Cardiac fibroblast (primary cell): ENCODE measurements around the gene TPH2.

Experiments used
- DNase-seq, 2 donors: peaks; one replicate each; pipeline versions ENCODE4 v3.0.0 to v3.0.0-alpha.2; 2010; ENCODE audit warnings: low read depth in 2 of 2
- H3K4me3 ChIP-seq, 2 donors: replicated peaks in 1 of 2; 1 replicate in 1 of 2; 2 replicates in 1 of 2; pipeline ENCODE4 v1.5.1; 2011; ENCODE audit warnings: low read depth in 2 of 2, low read length in 2 of 2, mild to moderate bottlenecking in 2 of 2, moderate library complexity in 1 of 2
- CTCF ChIP-seq: IDR thresholded peaks from one replicate; pipeline ENCODE4 v1.5.1; 2011; ENCODE audit warnings: low read depth, mild to moderate bottlenecking, low read length, inconsistent platforms

The TPH2 gene

GRCh38 chr12:72000969-72001648, 62.5 kb downstream of the TPH2 start:
- H3K4me3 ChIP-seq = no peak overlapping the region
- no peak for TF ChIP-seq CTCF
- no peak for DNase-seq

- TF ChIP-seq CTCF = no peak
- H3K4me3 ChIP-seq = no peak overlapping the region
- no peak for DNase-seq
Measured at GRCh38 chr12:72006766-72007165, 68.1 kb downstream of the TPH2 start.

DNA sequence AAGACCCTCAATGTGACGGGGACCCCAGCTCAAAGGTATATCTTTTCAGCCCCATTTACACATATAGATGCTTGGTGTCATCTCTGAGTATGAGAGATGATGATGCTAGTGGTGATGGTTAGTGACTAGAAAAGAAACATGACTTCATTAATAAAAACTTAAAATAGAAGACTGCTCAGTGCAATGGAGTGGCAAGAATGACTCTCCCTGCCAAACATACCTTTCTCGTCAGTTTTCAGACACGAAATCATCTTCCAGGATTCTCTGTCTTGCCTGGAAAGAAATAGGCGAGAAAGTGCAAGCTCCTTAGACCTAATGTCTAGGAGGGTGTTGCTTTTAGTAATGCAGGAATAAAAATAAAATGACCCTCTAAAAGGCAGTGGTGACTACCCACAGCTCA, 71.7 kb downstream of the TPH2 start:
- no peak for TF ChIP-seq CTCF
- H3K4me3 ChIP-seq = no peak overlapping the region
- DNase-seq = no peak

- no peak overlapping the region for H3K4me3 ChIP-seq
- no peak for TF ChIP-seq CTCF
- DNase-seq = peak in 1 of 2 donors; percentile 3
Measured at GRCh38 chr12:72011374-72011773, 72.7 kb downstream of the TPH2 start.

- DNase-seq = no peak
- TF ChIP-seq CTCF = no peak
- H3K4me3 ChIP-seq = no peak overlapping the region
Measured at GRCh38 chr12:72012874-72013273, 74.2 kb downstream of the TPH2 start.

- DNase-seq = no peak
- H3K4me3 ChIP-seq = no peak overlapping the region
- no peak for TF ChIP-seq CTCF
Measured at GRCh38 chr12:72015895-72016294, 77.2 kb downstream of the TPH2 start.

GRCh38 chr12:72017054-72017651, 78.5 kb downstream of the TPH2 start:
- no peak overlapping the region for H3K4me3 ChIP-seq
- peak; percentile 79 to 82 for DNase-seq
- TF ChIP-seq CTCF = peak; percentile 81
